Peyer's patch (tissue), 4 donors: ENCODE measurements around the gene RNF115.

Experiments used
- CTCF ChIP-seq, 6 experiments: fragments of 450-650 bp in 4 of 6; fragments of 200-600 bp in 2 of 6; sonication (generic) in 1 of 6; IDR thresholded peaks; one replicate each; pipeline ENCODE4 v1.5.1; 2017 to 2019; ENCODE audit warnings: antibody characterized with exemption in 6 of 6, mild to moderate bottlenecking in 3 of 6, moderate library complexity in 1 of 6
- POLR2A ChIP-seq, 2 donors: fragments of 450-650 bp; IDR thresholded peaks; one replicate each; pipeline ENCODE4 v1.5.1; 2017; ENCODE audit warnings: antibody characterized with exemption in 2 of 2, mild to moderate bottlenecking in 2 of 2, moderate library complexity in 2 of 2

DNA sequence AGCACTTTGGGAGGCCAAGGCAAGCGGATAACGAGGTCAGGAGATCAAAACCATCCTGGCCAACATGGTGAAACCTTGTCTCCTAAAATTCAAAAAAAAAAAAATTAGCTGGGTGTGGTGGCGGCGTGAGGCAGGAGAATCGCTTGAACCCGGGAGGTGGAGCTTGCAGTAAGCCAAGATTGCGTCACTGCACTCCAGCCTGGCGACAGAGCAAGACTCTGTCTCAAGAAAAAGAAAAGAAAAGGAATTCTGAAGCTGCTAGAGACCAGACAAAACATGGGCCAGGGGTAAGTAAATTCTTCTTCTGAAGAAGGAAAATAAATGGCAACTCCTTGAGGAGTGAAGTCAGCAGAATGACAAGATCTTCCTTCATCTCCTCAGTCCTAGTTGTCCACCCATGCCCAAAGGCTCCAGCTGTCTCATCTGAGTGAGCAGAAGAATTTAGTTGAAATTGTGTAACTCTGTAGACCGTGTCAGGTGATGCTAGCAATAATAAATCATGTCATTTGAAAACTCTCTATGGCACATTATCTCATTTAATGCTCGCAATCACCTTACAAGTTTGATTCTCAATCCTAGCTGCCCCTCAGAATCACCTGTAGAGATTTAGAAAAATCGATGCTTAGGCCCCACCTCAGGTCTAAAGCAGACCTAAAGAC, 131.0 kb downstream of the RNF115 start:
- TF ChIP-seq CTCF (IDR thresholded peaks at IDR 0.05) (no peak), POLR2A (IDR thresholded peaks at IDR 0.05) (no peak)
